ENCODE data around the gene JAK1. TPM values are rescaled to one million over a fixed set of nuclear protein-coding genes. Genes with fewer than 3 reads are reported as not detected.
A peak's percentile ranks its signal among the peaks of the same experiment; 100 is the strongest.

Gene JAK1
- total RNA-seq, 1 experiment from 2014 or later: 138 TPM

GRCh38 chr1:64965366-64966157, 787 bp downstream of the JAK1 start:
- ChIA-PET POLR2A (interaction anchor here (0.7 kb wide), 1 partner anchor 43 kb away, joined by 3 read pairs; no protein-coding TSS in a partner anchor), CTCF (no interaction called here)
- Histone ChIP-seq H3K9me3 (ENCODE audit: control insufficient read depth, insufficient read depth, low read depth, low read length) (no peaks in the 10 kb centered on the region), H3K27me3 (ENCODE audit: control insufficient read depth, insufficient read depth, low read length) (no peaks in the 10 kb centered on the region), H3K27ac (ENCODE audit: low read length) (peak overlapping the region; percentile 86), H3K36me3 (ENCODE audit: control insufficient read depth, insufficient read depth, low read length) (no peaks in the 10 kb centered on the region), H3K4me1 (ENCODE audit: control insufficient read depth, insufficient read depth, low read length) (peaks cover 44% of the 10 kb centered on the region), H3K4me3 (ENCODE audit: low read depth in 2 of 2, low read length in 2 of 2) (peak overlapping the region; percentile 88 to 94)
- peak; percentile 65 for ATAC-seq
- intact Hi-C loops (cut with micrococcal nuclease; ENCODE audit: unreplicated experiment): loop anchor here (5.0 kb wide), 1 partner anchor 68 kb away; no protein-coding TSS in a partner anchor
- TF ChIP-seq CTCF (IDR thresholded peaks at IDR 0.05): no peak
- no peak for TF ChIP-seq REST (IDR thresholded peaks at IDR 0.05; ENCODE audit: insufficient read depth in 1 of 2, low read depth in 2 of 2, low read length in 1 of 2)
- no peak for TF ChIP-seq POLR2AphosphoS5 (IDR thresholded peaks at IDR 0.05; ENCODE audit: low read depth, low read length)
- TF ChIP-seq SIN3A (IDR thresholded peaks at IDR 0.05; ENCODE audit: borderline replicate concordance, insufficient read depth, low read depth, low read length): no peak
- TF ChIP-seq TCF7L2 (IDR thresholded peaks at IDR 0.05; ENCODE audit: low read depth, low read length): no peak
- DNase-seq (ENCODE audit: low read depth, low spot score): no peak
- BruUV-seq (replicated peaks): no TSS peak
- in situ Hi-C loops (cut with HindIII; ENCODE audit: low pct_unique_long_range_greater_than_20kb, low sequenced_read_pairs): no loop called here

- no peaks in the 10 kb centered on the region for H3K9me3 ChIP-seq (ENCODE audit: control insufficient read depth, insufficient read depth, low read depth, low read length)
- POLR2A ChIA-PET: no interaction called here
- BruUV-seq (replicated peaks): no TSS peak
- no peak overlapping the region for H3K27ac ChIP-seq (ENCODE audit: low read length)
- H3K36me3 ChIP-seq (ENCODE audit: control insufficient read depth, insufficient read depth, low read length): no peaks in the 10 kb centered on the region
- no peak for ATAC-seq
- H3K27me3 ChIP-seq (ENCODE audit: control insufficient read depth, insufficient read depth, low read length): no peaks in the 10 kb centered on the region
- CTCF ChIA-PET: no interaction called here
- intact Hi-C loops (cut with micrococcal nuclease; ENCODE audit: unreplicated experiment) (no loop called here), in situ Hi-C loops (cut with HindIII; ENCODE audit: low pct_unique_long_range_greater_than_20kb, low sequenced_read_pairs) (no loop called here)
- peaks cover 57% of the 10 kb centered on the region for H3K4me1 ChIP-seq (ENCODE audit: control insufficient read depth, insufficient read depth, low read length)
- DNase-seq (ENCODE audit: low read depth, low spot score): no peak
- H3K4me3 ChIP-seq (ENCODE audit: low read depth in 2 of 2, low read length in 2 of 2): no peak overlapping the region
- no peak for TF ChIP-seq CTCF (IDR thresholded peaks at IDR 0.05)
- no peak for TF ChIP-seq POLR2AphosphoS5 (IDR thresholded peaks at IDR 0.05; ENCODE audit: low read depth, low read length)
Observed at GRCh38 chr1:64963466-64963865, 2.9 kb downstream of the JAK1 start.

Measured in Panc1 (cell line).